HG02588 (cell line): Measurements from ENCODE around the gene TOMM22.
"Not testable (repeated sequence)": the region's sequence is repeated elsewhere in the genome, so short reads cannot be mapped to it uniquely, and the experiment has no call there.

ENCODE experiments used
- ATAC-seq: cut with Tn5 transposase; IDR thresholded peaks from one replicate; pipeline ENCODE4 v1.9.1; 2021; ENCODE audit warnings: mild to moderate bottlenecking, moderate library complexity; ENCODE audit not compliant: unreplicated experiment

Gene TOMM22

GRCh38 chr22:38681582-38682335 lies at the start of gene TOMM22:
TSS of gene TOMM22 (plus strand) at chr22:38681957. CDS start at chr22:38681979, 22 bp downstream.
- peak; percentile 89 for ATAC-seq

- no peak for ATAC-seq
These were observed 49.2 kb upstream of the TOMM22 start for GRCh38 chr22:38632528-38632927.

GRCh38 chr22:38638216-38638615 lies 43.5 kb upstream of the TOMM22 start:
- no peak for ATAC-seq

- ATAC-seq: no peak
These were observed 43.0 kb upstream of the TOMM22 start for GRCh38 chr22:38638728-38639127.

- no peak for ATAC-seq
These were observed 40.2 kb upstream of the TOMM22 start for GRCh38 chr22:38641476-38642040.

GRCh38 chr22:38644245-38644644 lies 37.5 kb upstream of the TOMM22 start:
- ATAC-seq: not testable (repeated sequence)

- ATAC-seq: no peak
These were observed 36.3 kb upstream of the TOMM22 start for GRCh38 chr22:38645430-38645829.

GRCh38 chr22:38649841-38650522 lies 31.8 kb upstream of the TOMM22 start:
- no peak for ATAC-seq

- ATAC-seq: no peak
These were observed 28.9 kb upstream of the TOMM22 start for GRCh38 chr22:38652859-38653258.

- ATAC-seq: no peak
These were observed 28.0 kb upstream of the TOMM22 start for GRCh38 chr22:38653741-38654140.

- no peak for ATAC-seq
These were observed 26.1 kb upstream of the TOMM22 start for GRCh38 chr22:38655519-38656255.

GRCh38 chr22:38656256-38657044 lies 25.3 kb upstream of the TOMM22 start, which contains the start of the genes CBY1 and FAM227A:
TSS of gene CBY1 (plus strand) at chr22:38656638. CDS start at chr22:38668055, 11,417 bp downstream.
TSS of gene FAM227A (minus strand) at chr22:38656392. CDS start at chr22:38650168, 6,224 bp downstream.
- ATAC-seq: peak; percentile 80

GRCh38 chr22:38657045-38657909 lies 24.5 kb upstream of the TOMM22 start:
- ATAC-seq: no peak

GRCh38 chr22:38674888-38675287 lies 6.9 kb upstream of the TOMM22 start:
- no peak for ATAC-seq

- no peak for ATAC-seq
These were observed 5.9 kb upstream of the TOMM22 start for GRCh38 chr22:38675833-38676232.

- no peak for ATAC-seq
These were observed 3.1 kb downstream of the TOMM22 start for GRCh38 chr22:38684895-38685294.

- no peak for ATAC-seq
These were observed 4.0 kb downstream of the TOMM22 start for GRCh38 chr22:38685761-38686160.

GRCh38 chr22:38689651-38690050 lies 7.9 kb downstream of the TOMM22 start:
- ATAC-seq: no peak

GRCh38 chr22:38694049-38694448 lies 12.3 kb downstream of the TOMM22 start:
- no peak for ATAC-seq
